Activated naive CD4-positive, alpha-beta T cell treated with anti-CD3 and anti-CD28 coated beads for 36 hours (primary cell): Measurements from ENCODE around the gene FOXP1. TPM values are rescaled to one million over a fixed set of nuclear protein-coding genes. Genes with fewer than 3 reads are reported as not detected.
A peak's percentile ranks its signal among the peaks of the same experiment; 100 is the strongest.

Source experiments
- CTCF ChIA-PET: fragments of 350-600 bp; sonication (Branson Sonifier 250); formaldehyde crosslinking; loops from one replicate; lab custom pipeline; 2021; ENCODE audit warnings: antibody characterized with exemption; lab: Charles Lee
- DNase-seq: peaks from one replicate; pipeline ENCODE4 v3.0.0-alpha.2; 2020
- H3K27ac Mint-ChIP-seq: one replicate; pipeline ENCODE4 v1.8.0; 2021; ENCODE audit warnings: mild to moderate bottlenecking, mixed read lengths
- H3K27me3 Mint-ChIP-seq: one replicate; pipeline ENCODE4 v1.8.0; 2021; ENCODE audit warnings: low read depth, mixed read lengths
- H3K36me3 Mint-ChIP-seq: one replicate; pipeline ENCODE4 v1.8.0; 2021; ENCODE audit warnings: low read depth, mixed read lengths
- H3K4me1 Mint-ChIP-seq: one replicate; pipeline ENCODE4 v1.8.0; 2021; ENCODE audit warnings: low read depth, mixed read lengths
- H3K4me3 Mint-ChIP-seq: one replicate; pipeline ENCODE4 v1.8.0; 2021; ENCODE audit warnings: mild to moderate bottlenecking, moderate library complexity, mixed read lengths
- H3K9me3 Mint-ChIP-seq: one replicate; pipeline ENCODE4 v1.8.0; 2021; ENCODE audit warnings: mixed read lengths
- intact Hi-C: fragments of 100-400 bp; cut with micrococcal nuclease; formaldehyde crosslinking; loops from one replicate; pipeline ENCODE4 v1.15.1; 2023
- total RNA-seq, 2 experiments: library from RNA; stranded (reverse); gene quantifications; one replicate each; pipeline ENCODE4 v1.2.3, GENCODE V29; 2021

FOXP1 gene
- total RNA-seq, 2 experiments from 2014 or later, result 95.2 to 97.4 TPM

DNA sequence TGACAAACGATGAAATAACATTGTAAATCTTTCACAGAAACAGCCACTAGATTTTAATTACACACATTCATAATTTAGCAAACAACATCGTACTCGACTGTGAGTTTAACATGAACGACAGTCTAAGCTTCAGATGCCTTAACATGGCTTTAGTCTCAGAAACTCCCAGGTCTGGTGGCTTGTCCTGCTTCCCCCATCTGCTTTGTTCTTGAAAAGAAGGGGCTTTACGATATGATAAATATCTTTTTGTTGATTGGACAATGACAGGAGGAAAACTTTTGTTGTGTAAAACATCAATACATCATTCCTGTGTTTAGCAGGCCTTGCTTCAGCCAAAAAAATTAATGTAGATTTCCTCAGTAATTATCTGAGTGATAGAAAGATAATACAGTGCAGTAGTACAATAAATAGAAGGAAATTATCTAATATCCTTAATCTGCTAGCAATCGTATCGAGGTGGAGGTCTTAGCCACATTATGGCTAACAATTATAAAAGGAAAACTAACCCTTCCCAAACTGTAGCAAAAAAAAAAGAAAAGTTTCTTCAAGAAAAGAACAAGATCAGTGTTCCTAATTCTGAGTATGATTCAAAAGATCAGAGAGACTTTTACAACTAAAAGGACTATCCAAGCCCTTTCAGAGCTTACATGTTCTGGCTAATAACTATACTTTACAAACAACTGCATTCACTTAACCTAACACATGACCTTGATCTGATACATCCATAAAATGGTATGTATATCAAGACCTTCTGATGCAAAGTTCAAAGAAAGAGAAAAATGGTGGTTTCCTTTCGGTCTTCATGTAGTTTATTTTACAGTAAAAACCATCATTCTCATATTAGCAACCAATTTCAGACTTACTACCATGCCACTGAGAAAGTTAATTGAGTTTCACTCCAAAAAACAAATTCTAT is 535.7 kb downstream of the FOXP1 start:
- intact Hi-C loops, result loop anchor here (1.0 kb wide), 1 partner anchor 9 kb away; no protein-coding TSS in a partner anchor
- Mint-ChIP-seq H3K27me3 (no peaks in the 10 kb centered on the region), H3K4me1 (peaks cover 95% of the 10 kb centered on the region), H3K27ac (peak overlapping the region; percentile 84), H3K36me3 (peaks cover 69% of the 10 kb centered on the region), H3K4me3 (no peak overlapping the region), H3K9me3 (no peaks in the 10 kb centered on the region)
- CTCF ChIA-PET, result interaction anchor here (0.5 to 2.3 kb wide), 5 partner anchors 13 to 498 kb away, joined by 3 to 12 read pairs (median 3); no protein-coding TSS in a partner anchor
- no peak for DNase-seq

DNA sequence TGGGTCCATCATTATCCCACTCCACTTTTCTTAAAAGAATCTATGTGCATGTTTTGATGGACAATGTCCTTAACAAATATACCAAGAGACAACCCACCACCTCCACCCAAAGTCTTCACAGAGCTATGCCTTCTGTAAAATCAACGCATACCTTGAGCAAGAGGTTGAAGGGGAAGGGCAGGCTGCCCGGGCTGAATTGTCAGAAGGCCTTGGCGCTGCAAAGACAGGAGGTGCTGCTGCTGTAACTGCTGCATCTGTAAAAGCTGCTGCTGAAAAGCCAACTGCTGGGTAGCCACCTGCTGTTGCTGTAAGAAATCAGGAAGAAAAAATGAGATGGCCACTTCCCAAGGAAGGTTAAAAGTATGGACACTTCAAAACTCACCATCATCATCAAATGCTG is 536.7 kb downstream of the FOXP1 start:
- Mint-ChIP-seq H3K27me3 (no peaks in the 10 kb centered on the region), H3K4me1 (peaks cover 92% of the 10 kb centered on the region), H3K4me3 (no peak overlapping the region), H3K36me3 (peaks cover 65% of the 10 kb centered on the region), H3K9me3 (no peaks in the 10 kb centered on the region), H3K27ac (peak overlapping the region; percentile 33)
- intact Hi-C loops, result loop anchor here (1.0 kb wide), 2 partner anchors 35 to 274 kb away; no protein-coding TSS in a partner anchor
- DNase-seq, result no peak
- CTCF ChIA-PET, result no interaction called here

DNA sequence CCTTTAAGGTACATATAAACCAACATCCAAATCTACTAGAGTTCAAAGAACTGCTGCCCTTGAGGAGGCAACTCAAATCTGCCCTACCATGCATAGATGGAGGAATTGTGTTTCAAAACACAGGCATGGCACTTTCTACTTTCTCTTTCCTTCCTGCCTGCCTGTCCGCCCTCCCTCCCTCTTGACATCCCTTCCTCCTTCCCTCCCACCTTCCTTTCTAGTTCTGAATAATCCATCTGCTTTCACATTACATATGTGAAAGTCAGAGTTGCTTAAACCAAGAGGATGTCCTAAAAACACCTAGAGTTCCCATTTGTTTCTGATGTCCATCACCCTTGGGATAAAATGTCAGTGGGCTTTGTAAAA is 537.6 kb downstream of the FOXP1 start:
- peak overlapping the region; percentile 84 for H3K27ac Mint-ChIP-seq
- DNase-seq, result peak; percentile 64
- CTCF ChIA-PET, result no interaction called here
- intact Hi-C loops, result loop anchor here (1.0 kb wide), 2 partner anchors 35 to 274 kb away; no protein-coding TSS in a partner anchor
- no peaks in the 10 kb centered on the region for H3K27me3 Mint-ChIP-seq
- H3K36me3 Mint-ChIP-seq, result peaks cover 63% of the 10 kb centered on the region
- H3K4me1 Mint-ChIP-seq, result peaks cover 91% of the 10 kb centered on the region
- H3K4me3 Mint-ChIP-seq, result no peak overlapping the region
- no peaks in the 10 kb centered on the region for H3K9me3 Mint-ChIP-seq

DNA sequence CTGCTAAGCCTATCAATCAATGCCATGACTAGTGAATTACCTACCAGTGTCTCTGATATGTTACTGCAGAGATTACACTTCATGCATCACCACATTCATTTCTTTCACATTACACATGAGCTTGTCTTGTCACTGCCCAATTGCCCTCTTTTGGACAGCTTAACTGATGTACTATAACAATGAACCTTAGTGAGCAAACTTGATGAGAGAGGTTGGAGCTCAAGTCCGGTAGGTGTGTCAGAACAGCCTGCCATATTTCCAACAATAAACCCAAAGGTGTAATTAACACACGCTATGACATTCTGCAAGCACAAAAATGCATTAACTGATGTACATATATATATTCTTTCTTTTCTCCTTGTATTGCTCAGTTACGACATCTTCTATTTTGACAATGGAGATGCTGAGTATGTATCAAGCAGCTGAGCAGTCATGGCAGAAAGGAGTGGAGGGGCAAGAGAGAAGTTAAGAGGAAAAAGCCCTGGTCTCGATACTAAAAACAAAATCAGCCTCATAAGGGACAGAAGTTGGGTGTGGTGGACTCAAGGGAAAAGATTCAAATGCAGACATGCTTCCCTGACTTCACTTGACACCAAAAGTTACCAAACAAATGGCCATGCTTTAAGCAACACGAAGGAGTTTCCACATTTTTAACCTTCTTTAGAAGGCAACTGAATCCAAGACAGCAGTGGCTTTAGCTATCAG is 538.2 kb downstream of the FOXP1 start:
- Mint-ChIP-seq H3K36me3 (peaks cover 64% of the 10 kb centered on the region), H3K9me3 (no peaks in the 10 kb centered on the region), H3K4me1 (peaks cover 91% of the 10 kb centered on the region), H3K27ac (peak overlapping the region; percentile 84), H3K4me3 (no peak overlapping the region), H3K27me3 (no peaks in the 10 kb centered on the region)
- intact Hi-C loops, result no loop called here
- CTCF ChIA-PET, result interaction anchor here (0.6 kb wide), 1 partner anchor 74 kb away, joined by 3 read pairs; no protein-coding TSS in a partner anchor
- no peak for DNase-seq

DNA sequence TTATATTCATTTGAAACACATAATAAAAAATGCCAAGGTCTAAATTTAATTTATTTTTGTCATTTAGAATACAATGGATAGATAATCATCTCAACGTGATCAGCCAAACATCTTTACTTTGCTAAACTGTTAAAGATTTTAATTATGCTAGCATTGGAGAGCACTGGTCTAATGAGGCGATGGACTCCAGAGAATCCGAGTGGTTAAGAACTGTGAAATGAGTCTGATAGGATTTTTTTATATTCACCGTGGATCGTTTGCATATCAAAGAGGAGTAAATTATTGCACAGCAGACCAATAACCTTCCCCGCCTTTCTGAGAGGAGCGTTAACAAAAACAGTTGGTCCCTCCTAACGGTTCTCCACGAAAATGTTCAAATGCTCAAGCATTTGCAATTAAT is 540.8 kb downstream of the FOXP1 start:
- DNase-seq, result no peak
- Mint-ChIP-seq H3K4me1 (peaks cover 87% of the 10 kb centered on the region), H3K9me3 (no peaks in the 10 kb centered on the region), H3K36me3 (peaks cover 63% of the 10 kb centered on the region), H3K27ac (no peak overlapping the region), H3K4me3 (no peak overlapping the region), H3K27me3 (no peaks in the 10 kb centered on the region)
- intact Hi-C loops, result no loop called here
- CTCF ChIA-PET, result no interaction called here

- peaks cover 84% of the 10 kb centered on the region for H3K4me1 Mint-ChIP-seq
- peak overlapping the region; percentile 33 for H3K4me3 Mint-ChIP-seq
- H3K27me3 Mint-ChIP-seq, result no peaks in the 10 kb centered on the region
- peak overlapping the region; percentile 75 for H3K27ac Mint-ChIP-seq
- no peak for DNase-seq
- no peaks in the 10 kb centered on the region for H3K9me3 Mint-ChIP-seq
- peaks cover 58% of the 10 kb centered on the region for H3K36me3 Mint-ChIP-seq
- CTCF ChIA-PET, result no interaction called here
- intact Hi-C loops, result no loop called here
These were observed 542.2 kb downstream of the FOXP1 start for GRCh38 chr3:71041371-71041770.

DNA sequence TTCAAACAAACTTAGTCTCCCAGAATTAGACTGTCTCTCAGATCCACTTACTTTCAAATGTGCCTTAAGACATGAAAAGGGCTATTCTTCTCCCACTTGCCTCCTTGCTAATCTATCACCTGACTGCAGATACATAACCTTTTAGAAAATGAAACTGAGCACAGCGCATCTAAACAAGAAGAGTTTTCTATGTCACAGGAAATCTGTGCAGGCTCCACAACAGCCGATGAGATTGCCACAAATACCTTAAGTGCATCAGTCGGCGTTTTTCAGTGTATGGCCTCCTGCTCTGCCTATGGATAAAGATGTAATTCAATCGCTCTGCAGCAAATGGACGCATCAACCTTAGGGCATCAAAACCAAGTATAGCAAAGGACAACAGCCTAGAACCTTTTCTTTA is 544.2 kb downstream of the FOXP1 start:
- Mint-ChIP-seq H3K4me3 (peak overlapping the region; percentile 45), H3K4me1 (peaks cover 83% of the 10 kb centered on the region), H3K36me3 (peaks cover 53% of the 10 kb centered on the region), H3K27me3 (no peaks in the 10 kb centered on the region), H3K9me3 (no peaks in the 10 kb centered on the region), H3K27ac (peak overlapping the region; percentile 61)
- CTCF ChIA-PET, result no interaction called here
- DNase-seq, result peak; percentile 48
- intact Hi-C loops, result loop anchor here (1.0 kb wide), 3 partner anchors 8 to 27 kb away; no protein-coding TSS in a partner anchor

DNA sequence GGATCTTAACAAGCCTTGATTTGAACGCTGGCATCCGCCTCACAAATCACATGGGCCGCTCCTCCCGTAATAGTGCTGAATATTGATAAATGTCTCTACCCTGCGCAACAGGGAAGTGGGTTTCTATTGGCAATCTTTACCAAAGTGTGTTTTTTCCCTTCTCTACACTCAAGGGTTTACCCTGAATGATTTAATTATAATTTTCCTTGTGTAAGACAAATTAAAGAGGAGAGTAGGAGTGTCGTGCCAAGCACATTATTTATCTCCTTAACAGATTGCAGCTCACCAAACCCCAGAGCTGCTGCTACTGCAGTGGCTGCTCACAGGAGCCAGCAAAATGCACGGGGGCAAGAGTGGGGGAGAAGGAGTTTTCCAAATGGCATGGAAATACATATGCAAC is 545.8 kb downstream of the FOXP1 start:
- H3K4me1 Mint-ChIP-seq, result peaks cover 88% of the 10 kb centered on the region
- H3K27me3 Mint-ChIP-seq, result no peaks in the 10 kb centered on the region
- intact Hi-C loops, result no loop called here
- no peak overlapping the region for H3K4me3 Mint-ChIP-seq
- H3K9me3 Mint-ChIP-seq, result no peaks in the 10 kb centered on the region
- peaks cover 55% of the 10 kb centered on the region for H3K36me3 Mint-ChIP-seq
- H3K27ac Mint-ChIP-seq, result peak overlapping the region; percentile 42
- DNase-seq, result no peak
- CTCF ChIA-PET, result interaction anchor here (0.9 kb wide), 1 partner anchor 15 kb away, joined by 8 read pairs; no protein-coding TSS in a partner anchor

GRCh38 chr3:71035886-71036285 is 547.6 kb downstream of the FOXP1 start:
- Mint-ChIP-seq H3K36me3 (peaks cover 59% of the 10 kb centered on the region), H3K27ac (peak overlapping the region; percentile 5), H3K4me3 (no peak overlapping the region), H3K9me3 (no peaks in the 10 kb centered on the region), H3K4me1 (peaks cover 91% of the 10 kb centered on the region), H3K27me3 (no peaks in the 10 kb centered on the region)
- intact Hi-C loops, result no loop called here
- DNase-seq, result no peak
- CTCF ChIA-PET, result interaction anchor here (0.6 to 1.3 kb wide), 3 partner anchors 15 to 227 kb away, joined by 3 to 4 read pairs (median 3); no protein-coding TSS in a partner anchor

- H3K36me3 Mint-ChIP-seq, result peaks cover 60% of the 10 kb centered on the region
- H3K27ac Mint-ChIP-seq, result peak overlapping the region; percentile 67
- DNase-seq, result no peak
- H3K27me3 Mint-ChIP-seq, result no peaks in the 10 kb centered on the region
- no peaks in the 10 kb centered on the region for H3K9me3 Mint-ChIP-seq
- intact Hi-C loops, result no loop called here
- CTCF ChIA-PET, result interaction anchor here (0.6 to 1.3 kb wide), 3 partner anchors 16 to 130 kb away, joined by 3 to 4 read pairs (median 4); no protein-coding TSS in a partner anchor
- no peak overlapping the region for H3K4me3 Mint-ChIP-seq
- peaks cover 91% of the 10 kb centered on the region for H3K4me1 Mint-ChIP-seq
These were observed 548.2 kb downstream of the FOXP1 start for GRCh38 chr3:71035314-71035713.

DNA sequence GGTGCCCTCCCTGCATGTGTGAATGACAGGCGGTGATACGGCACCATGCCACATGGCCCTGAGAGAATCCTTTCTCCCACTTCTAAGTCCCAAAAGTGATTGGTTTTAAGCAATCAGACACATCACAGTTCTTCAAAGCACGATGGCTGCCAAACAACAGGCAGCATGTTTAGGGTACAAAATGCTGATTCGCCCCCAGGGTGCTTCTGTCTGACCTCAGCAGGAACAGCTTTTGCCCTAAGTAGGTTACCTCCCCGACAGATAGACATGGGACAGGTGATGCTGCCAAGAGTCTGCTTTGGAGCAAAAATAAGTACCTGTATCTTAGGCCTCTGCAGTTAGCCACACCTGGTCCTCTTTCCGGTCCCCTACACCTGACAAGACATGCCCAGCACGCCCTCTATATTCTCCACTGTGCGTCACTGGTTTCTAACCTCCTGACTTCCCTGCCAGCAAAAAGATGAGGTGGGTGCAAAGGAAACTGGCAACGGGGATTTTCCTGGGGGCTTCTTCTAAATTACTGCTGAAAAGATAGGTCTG is 549.8 kb downstream of the FOXP1 start:
- no peaks in the 10 kb centered on the region for H3K27me3 Mint-ChIP-seq
- H3K36me3 Mint-ChIP-seq, result peaks cover 52% of the 10 kb centered on the region
- no peak overlapping the region for H3K4me3 Mint-ChIP-seq
- peaks cover 90% of the 10 kb centered on the region for H3K4me1 Mint-ChIP-seq
- no peaks in the 10 kb centered on the region for H3K9me3 Mint-ChIP-seq
- intact Hi-C loops, result no loop called here
- CTCF ChIA-PET, result interaction anchor here (1.3 kb wide), 1 partner anchor 10 kb away, joined by 4 read pairs; no protein-coding TSS in a partner anchor
- DNase-seq, result no peak
- peak overlapping the region; percentile 79 for H3K27ac Mint-ChIP-seq
